H1 (cell line): ENCODE measurements around the gene RAB3A. TPM values are rescaled to one million over a fixed set of nuclear protein-coding genes. Genes with fewer than 3 reads are reported as not detected.

Experiments
- CTCF ChIA-PET: fragments of 300-600 bp; sonication (Branson Sonifier 250); formaldehyde crosslinking; loops from one replicate; lab custom pipeline; 2021; ENCODE audit not compliant: partially characterized antibody; lab: Charles Lee
- POLR2A ChIA-PET: fragments of 300-600 bp; sonication (Branson Sonifier 250); formaldehyde crosslinking; loops from one replicate; lab custom pipeline; 2021; ENCODE audit warnings: inconsistent platforms; ENCODE audit not compliant: partially characterized antibody; lab: Charles Lee
- DNase-seq, 2 experiments: peaks; one replicate each; pipeline versions ENCODE4 v3.0.0 to v3.0.0-alpha.2; 2010 to 2022; ENCODE audit warnings: low spot score in 2 of 2, low read depth in 1 of 2, mixed read lengths in 1 of 2
- FAIRE-seq: peaks from 2 replicates; lab custom pipeline; 2011; peaks lifted over from hg19 to GRCh38; lab: Jason Lieb, UNC
- H2AFZ ChIP-seq: 2 replicates; pipeline ENCODE4 v1.8.1; 2012; ENCODE audit warnings: low read length, inconsistent platforms
- H2AK5ac ChIP-seq: 2 replicates; pipeline ENCODE4 v1.6.1; 2013; ENCODE audit warnings: low read depth, low read length
- H2BK120ac ChIP-seq: replicated peaks from 2 replicates; pipeline ENCODE3; 2013; ENCODE audit warnings: low read depth, low read length, inconsistent platforms
- H2BK12ac ChIP-seq: 2 replicates; pipeline ENCODE4 v1.6.1; 2013; ENCODE audit warnings: low read depth, low read length
- H2BK15ac ChIP-seq: 2 replicates; pipeline ENCODE4 v1.6.1; 2013; ENCODE audit warnings: low read length
- H2BK20ac ChIP-seq: 2 replicates; pipeline ENCODE4 v1.6.1; 2013; ENCODE audit warnings: low read length
- H2BK5ac ChIP-seq: 2 replicates; pipeline ENCODE4 v1.6.1; 2013; ENCODE audit warnings: low read depth, low read length
- H3K14ac ChIP-seq: 2 replicates; pipeline ENCODE4 v1.6.1; 2013; ENCODE audit warnings: inconsistent platforms; ENCODE audit not compliant: insufficient read length
- H3K18ac ChIP-seq: 2 replicates; pipeline ENCODE4 v1.6.1; 2013; ENCODE audit warnings: low read length; ENCODE audit errors: extremely low read depth
- H3K23ac ChIP-seq: 2 replicates; pipeline ENCODE4 v1.6.1; 2013; ENCODE audit warnings: inconsistent platforms; ENCODE audit not compliant: insufficient read length
- H3K23me2 ChIP-seq: 2 replicates; pipeline ENCODE4 v1.6.1; 2013; ENCODE audit warnings: low read depth, low read length
- H3K27ac ChIP-seq: 2 replicates; pipeline ENCODE4 v1.6.1; 2011; ENCODE audit warnings: low read depth, low read length, inconsistent platforms
- H3K27me3 ChIP-seq, 4 experiments: replicated peaks in 1 of 4; 1 replicate in 1 of 4; 2 replicates in 3 of 4; pipeline versions ENCODE4 v1.6.1 to v1.8.1; 2011 to 2013; ENCODE audit warnings: low read length in 3 of 4, mild to moderate bottlenecking in 3 of 4, inconsistent platforms in 2 of 4, mixed read lengths in 2 of 4, moderate library complexity in 1 of 4; ENCODE audit not compliant: control insufficient read depth in 3 of 4, insufficient read depth in 3 of 4; ENCODE audit errors: extremely low read depth in 1 of 4
- H3K36me3 ChIP-seq, 4 experiments: 2 replicates each; pipeline versions ENCODE4 v1.6.1 to v1.8.1; 2011 to 2013; ENCODE audit warnings: mild to moderate bottlenecking in 4 of 4, low read length in 3 of 4, moderate library complexity in 2 of 4, control low read depth in 1 of 4, inconsistent platforms in 1 of 4; ENCODE audit not compliant: insufficient read depth in 4 of 4, control insufficient read depth in 2 of 4
- H3K4ac ChIP-seq: replicated peaks from 2 replicates; pipeline ENCODE3; 2013; ENCODE audit warnings: low read length, low read depth, mixed read lengths, inconsistent platforms; ENCODE audit not compliant: insufficient read length
- H3K4me1 ChIP-seq, 4 experiments: replicated peaks in 1 of 4; 1 replicate in 1 of 4; 2 replicates in 3 of 4; pipeline versions ENCODE4 v1.6.1 to v1.8.1; 2011 to 2013; ENCODE audit warnings: low read length in 3 of 4, inconsistent platforms in 2 of 4, mixed read lengths in 1 of 4; ENCODE audit not compliant: insufficient read depth in 4 of 4, control insufficient read depth in 3 of 4
- H3K4me2 ChIP-seq, 2 experiments: 2 replicates each; pipeline versions ENCODE4 v1.6.1 to v1.8.1; 2011 to 2013; ENCODE audit warnings: low read depth in 2 of 2, low read length in 2 of 2, control low read depth in 1 of 2, inconsistent platforms in 1 of 2, mild to moderate bottlenecking in 1 of 2; ENCODE audit not compliant: insufficient read depth in 1 of 2
- H3K4me3 ChIP-seq, 4 experiments: fragments of 200-600, 300-600 bp in 1 of 4; sonication (generic), shearing (Covaris generic), sonication (Bioruptor Twin) in 1 of 4; 2 replicates each; pipeline versions ENCODE4 v1.5.1 to v1.8.1; 2011 to 2016; ENCODE audit warnings: low read length in 4 of 4, low read depth in 3 of 4, control low read depth in 2 of 4, inconsistent platforms in 2 of 4, mild to moderate bottlenecking in 2 of 4, mixed read lengths in 1 of 4, moderate library complexity in 1 of 4; ENCODE audit not compliant: insufficient read depth in 2 of 4; ENCODE audit errors: extremely low read depth in 1 of 4
- H3K56ac ChIP-seq: replicated peaks from 2 replicates; pipeline ENCODE3; 2013; ENCODE audit warnings: low read depth, mild to moderate bottlenecking, mixed read lengths, low read length, inconsistent platforms; ENCODE audit not compliant: insufficient read length
- H3K79me1 ChIP-seq: 2 replicates; pipeline ENCODE4 v1.6.1; 2013; ENCODE audit warnings: low read depth, low read length, control low read depth
- H3K79me2 ChIP-seq, 2 experiments: 2 replicates each; pipeline versions ENCODE4 v1.6.1 to v1.8.1; 2012 to 2013; ENCODE audit warnings: low read length in 2 of 2, mild to moderate bottlenecking in 2 of 2, inconsistent platforms in 1 of 2; ENCODE audit not compliant: insufficient read depth in 2 of 2, control insufficient read depth in 1 of 2
- H3K9ac ChIP-seq, 4 experiments: replicated peaks in 1 of 4; 1 replicate in 1 of 4; 2 replicates in 3 of 4; pipeline versions ENCODE4 v1.6.1 to v1.8.1; 2011 to 2013; ENCODE audit warnings: low read depth in 3 of 4, low read length in 3 of 4, control low read depth in 2 of 4, mild to moderate bottlenecking in 2 of 4, moderate library complexity in 2 of 4, inconsistent platforms in 1 of 4; ENCODE audit errors: extremely low read depth in 1 of 4
- H3K9me3 ChIP-seq, 2 experiments: 2 replicates each; pipeline versions ENCODE4 v1.6.1 to v1.8.1; 2012 to 2013; ENCODE audit warnings: mild to moderate bottlenecking in 2 of 2, moderate library complexity in 2 of 2, control low read depth in 1 of 2, inconsistent platforms in 1 of 2, low read depth in 1 of 2, low read length in 1 of 2, mixed read lengths in 1 of 2; ENCODE audit not compliant: insufficient read depth in 2 of 2
- H4K20me1 ChIP-seq, 2 experiments: replicated peaks in 1 of 2; 2 replicates each; pipeline versions ENCODE3 to v1.8.1; 2011 to 2013; ENCODE audit warnings: inconsistent platforms in 2 of 2, low read length in 2 of 2, mild to moderate bottlenecking in 1 of 2; ENCODE audit not compliant: insufficient read depth in 2 of 2, control insufficient read depth in 1 of 2
- H4K5ac ChIP-seq: 2 replicates; pipeline ENCODE4 v1.6.1; 2013; ENCODE audit warnings: low read length, low read depth, mixed read lengths, inconsistent platforms; ENCODE audit not compliant: insufficient read length
- H4K8ac ChIP-seq: 2 replicates; pipeline ENCODE4 v1.8.0; 2013; ENCODE audit warnings: mild to moderate bottlenecking, moderate library complexity, low read length, inconsistent platforms; ENCODE audit not compliant: insufficient read depth; ENCODE audit errors: extremely low read depth
- H4K91ac ChIP-seq: replicated peaks from 2 replicates; pipeline ENCODE3; 2013; ENCODE audit warnings: low read length, mixed read lengths, inconsistent platforms; ENCODE audit not compliant: insufficient read length
- GTF2F1 ChIP-seq: IDR thresholded peaks from 2 replicates; pipeline ENCODE4 v1.6.1; 2012; ENCODE audit warnings: low read depth, low read length, improper control_type of control experiment, borderline replicate concordance
- WGBS, 2 experiments: shearing (Covaris generic) in 1 of 2; methylation state at CpG; one replicate each; pipeline versions ENCODE4 v1.1.6 to v1.1.7; 2013 to 2015; ENCODE audit warnings: low lambda C conversion rate in 2 of 2, mixed read lengths in 2 of 2, inconsistent platforms in 1 of 2, low coverage in 1 of 2, missing lambda C conversion rate in 1 of 2; ENCODE audit not compliant: insufficient replicate concordance in 2 of 2, insufficient coverage in 1 of 2, insufficient read length in 1 of 2; ENCODE audit errors: extremely low coverage in 1 of 2, missing lambda C conversion rate in 1 of 2; 5-methylcytosine and 5-hydroxymethylcytosine counted together
- polyA plus RNA-seq, 7 experiments: library from polyadenylated mRNA; depleted of rRNA in 3 of 7; stranded (reverse) in 5 of 7; unstranded in 2 of 7; fragments of >200 nt in 5 of 7; fragments of 200-250 nt in 2 of 7; gene quantifications; 1 replicate in 5 of 7; 2 replicates in 1 of 7; 4 replicates in 1 of 7; pipeline versions ENCODE4 v1.2.1 to v1.2.3, GENCODE V29; 2011 to 2013; ENCODE audit warnings: missing spikeins in 2 of 7, mixed read lengths in 2 of 7
- total RNA-seq: library from RNA; stranded (reverse); fragmentation: NEBNext Ultra II Directional; extraction: Animal tissue kit (Norgen Biotek cat#: 25700); gene quantifications from 2 replicates; pipeline ENCODE4 v1.2.1, GENCODE V29; 2021
- TF ChIP-seq, protein P1 (sequence below): IDR thresholded peaks from 2 replicates; pipeline ENCODE4 v1.6.1; 2011; ENCODE audit warnings: low read length, improper control_type of control experiment

RAB3A gene
- total and polyA plus RNA-seq, 2 of the 8 experiments (the other 6 are each of a cell fraction or from before 2014, with no cell fraction given), result 13.6 to 14.2 TPM

GRCh38 chr19:18252370-18252717, 48.5 kb upstream of the RAB3A start:
- Histone ChIP-seq H3K4me1 (peaks cover 5 to 16% (median 13%) of the 10 kb centered on the region in 4 experiments), H4K8ac (no peak overlapping the region; the same call in 1 of the 2 replicates), H4K91ac (no peak overlapping the region), H3K9me3 (no peaks in the 10 kb centered on the region), H3K4ac (no peak overlapping the region), H4K20me1 (no peaks in the 10 kb centered on the region), H3K4me2 (no peak overlapping the region), H3K18ac (no peak overlapping the region; the same call in 1 of the 2 replicates), H2AK5ac (no peak overlapping the region), H3K79me2 (no peaks in the 10 kb centered on the region), H4K5ac (no peak overlapping the region), H3K36me3 (no peaks in the 10 kb centered on the region), H3K9ac (no peak overlapping the region), H2BK120ac (no peak overlapping the region), H2BK15ac (peak overlapping the region; percentile 46; the same call in 1 of the 2 replicates), H2AFZ (no peak overlapping the region), H3K14ac (no peak overlapping the region), H3K4me3 (no peak overlapping the region), H3K27me3 (peaks cover 0 to 3% (median 0%) of the 10 kb centered on the region in 4 experiments; a peak in 3 of 7 replicates), H2BK12ac (peak overlapping the region; percentile 55; the same call in 1 of the 2 replicates), H3K27ac (no peak overlapping the region), H2BK5ac (no peak overlapping the region), H3K79me1 (no peaks in the 10 kb centered on the region), H3K56ac (no peak overlapping the region), H3K23me2 (no peaks in the 10 kb centered on the region), H3K23ac (no peak overlapping the region), H2BK20ac (0 out of 2 replicates have a peak overlapping the region, but pooled peaks have one; percentile 55)
- WGBS, 2 experiments, result 79% methylated on average over 7 of the region's 7 CpGs; no CpG with 5 or more reads in 1 of the 2 experiments
- FAIRE-seq, result no peak
- no peak for DNase-seq
- ChIA-PET POLR2A (interaction anchor here (0.6 to 7.4 kb wide), 15 partner anchors 9 to 83 kb away, joined by 3 to 65 read pairs (median 3); partner anchors contain the start of genes JUND, MPV17L2 and RAB3A), CTCF (interaction anchor here (0.6 to 18.7 kb wide), 33 partner anchors 9 to 681 kb away, joined by 3 to 305 read pairs (median 7); partner anchors contain the start of genes IQCN, JUND, MPV17L2 and PDE4C)
- TF ChIP-seq, protein P1, sequence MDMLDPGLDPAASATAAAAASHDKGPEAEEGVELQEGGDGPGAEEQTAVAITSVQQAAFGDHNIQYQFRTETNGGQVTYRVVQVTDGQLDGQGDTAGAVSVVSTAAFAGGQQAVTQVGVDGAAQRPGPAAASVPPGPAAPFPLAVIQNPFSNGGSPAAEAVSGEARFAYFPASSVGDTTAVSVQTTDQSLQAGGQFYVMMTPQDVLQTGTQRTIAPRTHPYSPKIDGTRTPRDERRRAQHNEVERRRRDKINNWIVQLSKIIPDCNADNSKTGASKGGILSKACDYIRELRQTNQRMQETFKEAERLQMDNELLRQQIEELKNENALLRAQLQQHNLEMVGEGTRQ, result no peak
- no peak for TF ChIP-seq GTF2F1
